ENCODE results near the gene PALM. TPM values are rescaled to one million over a fixed set of nuclear protein-coding genes. Genes with fewer than 3 reads are reported as not detected.
A peak's percentile ranks its signal among the peaks of the same experiment; 100 is the strongest.

PALM gene
- total and polyA plus RNA-seq, 10 of the 15 experiments (the other 5 are each of a cell fraction or from before 2014, with no cell fraction given) = 0.09 to 0.95 (median 0.23) TPM; not detected in 2

GRCh38 chr19:719636-720344 lies 11.1 kb downstream of the PALM start:
- DNase-seq (ENCODE audit: low read depth, low spot score) (no peak), ATAC-seq (no peak), FAIRE-seq (no peak)
- no peak overlapping the region for H3K9ac ChIP-seq (ENCODE audit: control insufficient read depth, insufficient read depth, low read length)
- no peaks in the 10 kb centered on the region; the same call in 1 of the 2 replicates for H3K4me1 ChIP-seq (ENCODE audit: control insufficient read depth, insufficient read depth, low read length)
- no peaks in the 10 kb centered on the region for H3K36me3 ChIP-seq (ENCODE audit: control insufficient read depth in 2 of 2, insufficient read depth in 2 of 2, low read length in 1 of 2)
- RAD21 ChIA-PET (ENCODE audit: unreplicated experiment) = no interaction called here
- in situ Hi-C loops (cut with MboI) (no loop called here), intact Hi-C loops (cut with micrococcal nuclease; ENCODE audit: unreplicated experiment) (no loop called here)
- SMC1A ChIA-PET (ENCODE audit: uncharacterized antibody, unreplicated experiment) = no interaction called here
- no peak overlapping the region for H3K4me3 ChIP-seq
- no peak overlapping the region for H3K27ac ChIP-seq (ENCODE audit: control insufficient read depth, insufficient read depth)
- H4K20me1 ChIP-seq (ENCODE audit: control insufficient read depth, insufficient read depth) = no peaks in the 10 kb centered on the region
- BruUV-seq (replicated peaks) = no TSS peak
- H3K27me3 ChIP-seq (replicated peaks in 1 of 2; ENCODE audit: control insufficient read depth in 2 of 2, insufficient read depth in 2 of 2, low read length in 1 of 2) = no peaks in the 10 kb centered on the region
- CTCF ChIA-PET = no interaction called here
- no peak overlapping the region for H3K4me2 ChIP-seq (ENCODE audit: control insufficient read depth, insufficient read depth)
- TF ChIP-seq NFIC (IDR thresholded peaks at IDR 0.05; ENCODE audit: low read depth, low read length) = no peak
- peak in 1 of 2 experiments; percentile 64; a peak in 1 of 3 replicates for TF ChIP-seq EGR1 (IDR thresholded peaks at IDR 0.05; ENCODE audit: borderline replicate concordance in 1 of 2, low read depth in 2 of 2, low read length in 2 of 2)
- TF ChIP-seq ATF2 (IDR thresholded peaks at IDR 0.05; ENCODE audit: low read length) = no peak
- TF ChIP-seq CHD2 (IDR thresholded peaks at IDR 0.05; ENCODE audit: borderline replicate concordance, low read depth, low read length) = no peak
- TF ChIP-seq MEF2B (IDR thresholded peaks at IDR 0.05; ENCODE audit: partially characterized antibody, poor library complexity, severe bottlenecking) = no peak
- no peak for TF ChIP-seq TCF7 (IDR thresholded peaks at IDR 0.05; ENCODE audit: borderline replicate concordance)
- TF ChIP-seq MEF2A (IDR thresholded peaks at IDR 0.05; ENCODE audit: insufficient read depth, low read depth, low read length) = no peak
- no peak overlapping the region for H2AFZ ChIP-seq (ENCODE audit: control insufficient read depth, low read depth, low read length)
- POLR2A ChIA-PET = no interaction called here
- peaks cover 5% of the 10 kb centered on the region; the same call in 1 of the 3 replicates for H3K9me3 ChIP-seq (replicated peaks; ENCODE audit: control insufficient read depth, insufficient read depth, low read length)
- no peaks in the 10 kb centered on the region for H3K79me2 ChIP-seq (ENCODE audit: control insufficient read depth, insufficient read depth, low read length)
- 24% methylated on average over 57 of the region's 79 CpGs for WGBS (ENCODE audit: insufficient coverage, insufficient replicate concordance, low lambda C conversion rate, missing lambda C conversion rate)
